HepG2 (cell line): ENCODE data around the gene ACRBP. TPM values are rescaled to one million over a fixed set of nuclear protein-coding genes. Genes with fewer than 3 reads are reported as not detected.

Experiments
- ATAC-seq: fragments of 200-7000 bp; cut with Tn5 transposase; 3 replicates; pipeline ENCODE4 v1.9.1; 2020; ENCODE audit warnings: mild to moderate bottlenecking, moderate library complexity
- BruUV-seq: library from RNA; stranded (reverse); fragments of 400-500 nt; replicated peaks from 2 replicates; lab custom pipeline; 2021; lab: Mats Ljungman, UMichigan
- CTCF ChIA-PET: fragments of 300-600 bp; formaldehyde crosslinking; extraction: SDS; loops from one replicate; lab custom pipeline; 2021; ENCODE audit warnings: low total read pairs, inconsistent platforms, low intra/inter-chr PET ratio; lab: Yijun Ruan, JAX
- POLR2A ChIA-PET: fragments of 350-600 bp; sonication (Branson Sonifier 250); formaldehyde crosslinking; loops from one replicate; lab custom pipeline; 2020; ENCODE audit warnings: antibody characterized with exemption, inconsistent platforms; lab: Yijun Ruan, JAX
- DNase-seq: peaks from one replicate; pipeline ENCODE4 v3.0.0-alpha.2; 2015; ENCODE audit warnings: low spot score
- FAIRE-seq: peaks from 3 replicates; lab custom pipeline; 2011; peaks lifted over from hg19 to GRCh38; lab: Jason Lieb, UNC
- H2AFZ ChIP-seq: one replicate; pipeline ENCODE4 v1.6.1; 2011; ENCODE audit warnings: low read length, inconsistent platforms
- H3K27ac ChIP-seq: fragments of 300-600 bp; 3 replicates; pipeline ENCODE4 v1.8.0; 2011; ENCODE audit warnings: mixed run types, mild to moderate bottlenecking, mixed read lengths, low read length, inconsistent platforms; ENCODE audit not compliant: insufficient read depth; ENCODE audit errors: extremely low read length
- H3K27me3 ChIP-seq, 2 experiments: fragments of 200-600 bp in 1 of 2; 2 replicates in 1 of 2; 3 replicates in 1 of 2; pipeline versions ENCODE4 v1.6.0 to v1.8.0; 2011; ENCODE audit warnings: low read length in 2 of 2, mild to moderate bottlenecking in 2 of 2, moderate library complexity in 2 of 2, inconsistent platforms in 1 of 2; ENCODE audit not compliant: insufficient read depth in 2 of 2, control insufficient read depth in 1 of 2
- H3K36me3 ChIP-seq, 2 experiments: fragments of 200-600 bp in 1 of 2; replicated peaks in 1 of 2; 2 replicates in 1 of 2; 3 replicates in 1 of 2; pipeline versions ENCODE4 v1.5.1 to v1.8.0; 2011; ENCODE audit warnings: low read length in 2 of 2, inconsistent platforms in 1 of 2; ENCODE audit not compliant: insufficient read depth in 2 of 2, control insufficient read depth in 1 of 2
- H3K4me1 ChIP-seq: 2 replicates; pipeline ENCODE4 v1.5.1; 2012; ENCODE audit warnings: low read length, inconsistent platforms; ENCODE audit not compliant: insufficient read depth
- H3K4me2 ChIP-seq: 2 replicates; pipeline ENCODE4 v1.6.0; 2011; ENCODE audit warnings: low read depth, low read length, inconsistent platforms
- H3K4me3 ChIP-seq, 3 experiments: fragments of 200-600 bp in 1 of 3; sonication (generic), shearing (Covaris generic) in 1 of 3; replicated peaks in 1 of 3; 2 replicates each; pipeline ENCODE4 v1.5.1; 2011 to 2016; ENCODE audit warnings: low read length in 3 of 3, inconsistent platforms in 2 of 3, low read depth in 2 of 3, mild to moderate bottlenecking in 2 of 3, control low read depth in 1 of 3, mixed read lengths in 1 of 3; ENCODE audit not compliant: insufficient read depth in 1 of 3
- H3K79me2 ChIP-seq: one replicate; pipeline ENCODE4 v1.6.1; 2011; ENCODE audit warnings: low read length, inconsistent platforms; ENCODE audit not compliant: insufficient read depth
- H3K9ac ChIP-seq: 2 replicates; pipeline ENCODE4 v1.6.0; 2011; ENCODE audit warnings: mild to moderate bottlenecking, low read depth, low read length, inconsistent platforms; ENCODE audit not compliant: insufficient read depth
- H3K9me3 ChIP-seq: 2 replicates; pipeline ENCODE4 v1.5.1; 2012; ENCODE audit warnings: mild to moderate bottlenecking, low read length
- H4K20me1 ChIP-seq: 2 replicates; pipeline ENCODE4 v1.6.0; 2011; ENCODE audit warnings: inconsistent platforms, mild to moderate bottlenecking, low read length, moderate library complexity; ENCODE audit not compliant: insufficient read depth
- KDM2A ChIP-seq: sonication (generic); formaldehyde crosslinking; IDR thresholded peaks from 2 replicates; pipeline ENCODE4 v1.4.0; 2020; ENCODE audit warnings: low read depth, missing genetic modification reagents, borderline replicate concordance
- MYC ChIP-seq: sonication (generic); formaldehyde crosslinking; IDR thresholded peaks from 2 replicates; pipeline ENCODE4 v1.9.0; 2021; ENCODE audit warnings: missing genetic modification reagents, borderline replicate concordance
- ZNF280B ChIP-seq: sonication (generic); formaldehyde crosslinking; IDR thresholded peaks from 2 replicates; pipeline ENCODE4 v1.5.0; 2020; ENCODE audit warnings: missing genetic modification reagents, mild to moderate bottlenecking, borderline replicate concordance
- ZNF513 ChIP-seq: sonication (generic); formaldehyde crosslinking; conservative IDR thresholded peaks from 2 replicates; pipeline ENCODE4 v1.5.0; 2020; ENCODE audit warnings: missing genetic modification reagents
- ZNF800 ChIP-seq: sonication (generic); formaldehyde crosslinking; IDR thresholded peaks from 2 replicates; pipeline ENCODE4 v1.4.0; 2020; ENCODE audit warnings: missing genetic modification reagents
- WGBS: methylation state at CpG from one replicate; pipeline ENCODE4 v1.1.6; 2017; ENCODE audit warnings: low lambda C conversion rate; 5-methylcytosine and 5-hydroxymethylcytosine counted together
- in situ Hi-C: cut with HindIII; loops from 2 replicates; pipeline ENCODE4 v1.10.0; 2017; ENCODE audit warnings: low pct_unique_long_range_greater_than_20kb; ENCODE audit not compliant: extremely low pct_ligation_motif_present
- intact Hi-C: fragments of 100-400 bp; cut with micrococcal nuclease; formaldehyde crosslinking; loops from one replicate; pipeline ENCODE4 v1.10.0; 2022; ENCODE audit not compliant: unreplicated experiment
- polyA plus RNA-seq, 8 experiments: library from polyadenylated mRNA; depleted of rRNA in 3 of 8; stranded (reverse) in 7 of 8; unstranded in 1 of 8; fragments of >200 nt; fragmentation: Illumina TruSeq in 4 of 8; extraction: Trizol in 4 of 8; gene quantifications; 2 replicates each; pipeline versions ENCODE4 v1.2.1 to v1.2.3, GENCODE V29; 2011 to 2016; ENCODE audit warnings: low read depth in 4 of 8, missing spikeins in 1 of 8, mixed read lengths in 1 of 8; ENCODE audit not compliant: insufficient read depth in 1 of 8
- total RNA-seq, 5 experiments: library from RNA; depleted of rRNA; stranded (reverse); fragments of >200 nt; fragmentation: Illumina TruSeq; extraction: Trizol; gene quantifications; 2 replicates each; pipeline ENCODE4 v1.2.3, GENCODE V29; 2016; ENCODE audit warnings: low read depth in 1 of 5

The ACRBP gene
- total and polyA plus RNA-seq, 2 of the 13 experiments (the other 11 are each of a cell fraction or from before 2014, with no cell fraction given): 0.46 TPM; not detected in 1

GRCh38 chr12:6691473-6691872 is 44.2 kb upstream of the ACRBP start:
- intact Hi-C loops: no loop called here
- CTCF ChIA-PET: no interaction called here
- no TSS peak for BruUV-seq

More at GRCh38 chr12:6691473-6691872, 44.2 kb upstream of the ACRBP start:
- no peak for FAIRE-seq
- no peak for DNase-seq
- H3K4me1 ChIP-seq: peaks cover 33% of the 10 kb centered on the region
- H3K36me3 ChIP-seq: no peaks in the 10 kb centered on the region
- in situ Hi-C loops: no loop called here
- H3K9ac ChIP-seq: no peak overlapping the region
- H4K20me1 ChIP-seq: no peaks in the 10 kb centered on the region
- ATAC-seq: no peak
- H3K9me3 ChIP-seq: no peaks in the 10 kb centered on the region
- peaks cover 28% of the 10 kb centered on the region for H3K79me2 ChIP-seq
- TF ChIP-seq ZNF513 (CRISPR knock-in tag) (no peak), ZNF800 (CRISPR knock-in tag) (no peak), MYC (CRISPR knock-in tag) (no peak), KDM2A (no peak), ZNF280B (CRISPR knock-in tag) (no peak)
- TF ChIP-seq, all 625 proteins: peak for 0
- POLR2A ChIA-PET: interaction anchor here (0.9 to 1.6 kb wide), 2 partner anchors 32 to 62 kb away, joined by 3 read pairs; partner anchors contain the start of genes COPS7A and MLF2
- peaks cover 3 to 19% of the 10 kb centered on the region in 2 experiments for H3K27me3 ChIP-seq
- H3K27ac ChIP-seq: no peak overlapping the region
- WGBS: 94% methylated on average over 4 of the region's 4 CpGs
- no peak overlapping the region for H3K4me2 ChIP-seq
- H3K4me3 ChIP-seq: no peak overlapping the region
- H2AFZ ChIP-seq: no peak overlapping the region
